Keratinocyte (primary cell): ENCODE results near the gene SBK1. TPM values are rescaled to one million over a fixed set of nuclear protein-coding genes. Genes with fewer than 3 reads are reported as not detected.
"Not testable (repeated sequence)": the region's sequence is repeated elsewhere in the genome, so short reads cannot be mapped to it uniquely, and the experiment has no call there.

Experiments used
- DNase-seq: peaks from one replicate; pipeline ENCODE4 v3.0.0-alpha.2; 2011; ENCODE audit warnings: low read depth, missing footprints, low spot score
- FAIRE-seq: peaks from 2 replicates; lab custom pipeline; 2011; peaks lifted over from hg19 to GRCh38; lab: Jason Lieb, UNC
- H2AFZ ChIP-seq: 2 replicates; pipeline ENCODE4 v1.6.0; 2012; ENCODE audit warnings: low read length, control low read depth, inconsistent platforms; ENCODE audit not compliant: control insufficient read depth
- H3K27ac ChIP-seq: 2 replicates; pipeline ENCODE4 v1.5.1; 2011; ENCODE audit warnings: low read length; ENCODE audit not compliant: control insufficient read depth, insufficient read depth
- H3K27me3 ChIP-seq: 3 replicates; pipeline ENCODE4 v1.6.0; 2011; ENCODE audit warnings: low read length; ENCODE audit not compliant: control insufficient read depth, insufficient read depth; ENCODE audit errors: extremely low read depth
- H3K36me3 ChIP-seq, 2 experiments: 2 replicates in 1 of 2; 3 replicates in 1 of 2; pipeline ENCODE4 v1.5.1; 2011; ENCODE audit warnings: low read length in 2 of 2, mild to moderate bottlenecking in 1 of 2; ENCODE audit not compliant: control insufficient read depth in 2 of 2, insufficient read depth in 2 of 2; ENCODE audit errors: extremely low read depth in 1 of 2
- H3K4me1 ChIP-seq: 3 replicates; pipeline ENCODE4 v1.5.1; 2011; ENCODE audit warnings: low read length; ENCODE audit not compliant: control insufficient read depth, insufficient read depth; ENCODE audit errors: extremely low read depth
- H3K4me2 ChIP-seq: 3 replicates; pipeline ENCODE4 v1.6.0; 2011; ENCODE audit warnings: low read depth, low read length; ENCODE audit not compliant: control insufficient read depth, insufficient read depth; ENCODE audit errors: extremely low read depth
- H3K4me3 ChIP-seq, 3 experiments: fragments of 200-600 bp in 1 of 3; sonication (generic) in 1 of 3; 2 replicates in 2 of 3; 3 replicates in 1 of 3; pipeline ENCODE4 v1.5.1; 2011 to 2016; ENCODE audit warnings: low read length in 3 of 3, mild to moderate bottlenecking in 3 of 3, control low read depth in 2 of 3, inconsistent platforms in 1 of 3, low read depth in 1 of 3, mixed read lengths in 1 of 3, mixed run types in 1 of 3, moderate library complexity in 1 of 3; ENCODE audit not compliant: control insufficient read depth in 2 of 3, insufficient read depth in 2 of 3; ENCODE audit errors: extremely low read depth in 1 of 3
- H3K79me2 ChIP-seq: 2 replicates; pipeline ENCODE4 v1.6.0; 2012; ENCODE audit warnings: low read length; ENCODE audit not compliant: control insufficient read depth, insufficient read depth
- H3K9ac ChIP-seq: 3 replicates; pipeline ENCODE4 v1.6.0; 2011; ENCODE audit warnings: low read length; ENCODE audit not compliant: control insufficient read depth, insufficient read depth; ENCODE audit errors: extremely low read depth
- H3K9me1 ChIP-seq: 3 replicates; pipeline ENCODE4 v1.6.0; 2011; ENCODE audit warnings: low read length; ENCODE audit not compliant: control insufficient read depth, insufficient read depth; ENCODE audit errors: extremely low read depth
- H3K9me3 ChIP-seq: 2 replicates; pipeline ENCODE4 v1.5.1; 2012; ENCODE audit warnings: low read depth, low read length; ENCODE audit not compliant: control insufficient read depth
- H4K20me1 ChIP-seq: 3 replicates; pipeline ENCODE4 v1.6.0; 2011; ENCODE audit warnings: low read length; ENCODE audit not compliant: control insufficient read depth, insufficient read depth; ENCODE audit errors: extremely low read depth
- dilution Hi-C: fragments of 300-500 bp; cut with MboI; formaldehyde crosslinking; loops from one replicate; pipeline ENCODE4 v1.7.0; 2020; ENCODE audit warnings: low sequenced_read_pairs; ENCODE audit not compliant: extremely low pct_ligation_motif_present
- polyA plus RNA-seq, 5 experiments: library from polyadenylated mRNA; depleted of rRNA in 3 of 5; stranded (reverse) in 3 of 5; stranded (forward) in 1 of 5; unstranded in 1 of 5; fragments of >200 nt; gene quantifications; 1 replicate in 1 of 5; 2 replicates in 3 of 5; 3 replicates in 1 of 5; pipeline versions ENCODE4 v1.2.1 to v1.2.3, GENCODE V29; 2011 to 2012; ENCODE audit warnings: missing spikeins in 2 of 5, low read depth in 1 of 5, low replicate concordance in 1 of 5
- small RNA-seq, 3 experiments: library from RNA; depleted of rRNA; stranded (forward); fragments of <200 nt; gene quantifications; one replicate each; pipeline ENCODE3, GENCODE V24; 2012; ENCODE audit warnings: low read depth in 3 of 3, low replicate concordance in 1 of 3; ENCODE audit not compliant: insufficient read length in 3 of 3

The SBK1 gene
- polyA plus RNA-seq, 1 donor (not counting 4 experiments of a cell fraction or from before 2014, with no cell fraction given) = 0.04 TPM

DNA sequence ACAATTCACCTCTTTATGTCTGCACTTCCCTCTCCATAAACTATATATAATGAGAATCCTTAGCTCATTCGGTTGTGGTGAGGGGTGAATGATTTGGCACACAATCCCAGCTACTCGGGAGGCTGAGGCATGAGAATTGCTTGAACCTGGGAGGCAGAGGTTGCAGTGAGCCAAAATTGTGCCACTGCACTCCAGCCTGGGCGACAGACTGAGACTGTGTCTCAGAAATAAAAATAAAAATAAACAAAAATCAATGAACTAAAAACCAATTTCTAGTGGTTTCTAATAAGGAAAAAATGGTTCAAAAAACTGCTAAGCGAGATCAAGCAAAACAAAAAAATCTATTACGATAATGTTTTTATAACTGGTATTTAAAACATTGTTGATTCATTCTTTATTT is 71.1 kb downstream of the SBK1 start, which contains the start of gene NPIPB6:
Gene NPIPB6 (minus strand): TSS at position 101 of the 400 bp plus-strand sequence. CDS start 686 bp downstream, outside the sequence.
- H3K79me2 ChIP-seq, H2AFZ ChIP-seq, H3K4me3 ChIP-seq, H3K9me3 ChIP-seq, H3K27ac ChIP-seq, DNase-seq, H3K36me3 ChIP-seq, H3K9ac ChIP-seq, dilution Hi-C loops, H3K9me1 ChIP-seq, H3K27me3 ChIP-seq, H3K4me1 ChIP-seq, H3K4me2 ChIP-seq, FAIRE-seq, H4K20me1 ChIP-seq: not testable (repeated sequence)

DNA sequence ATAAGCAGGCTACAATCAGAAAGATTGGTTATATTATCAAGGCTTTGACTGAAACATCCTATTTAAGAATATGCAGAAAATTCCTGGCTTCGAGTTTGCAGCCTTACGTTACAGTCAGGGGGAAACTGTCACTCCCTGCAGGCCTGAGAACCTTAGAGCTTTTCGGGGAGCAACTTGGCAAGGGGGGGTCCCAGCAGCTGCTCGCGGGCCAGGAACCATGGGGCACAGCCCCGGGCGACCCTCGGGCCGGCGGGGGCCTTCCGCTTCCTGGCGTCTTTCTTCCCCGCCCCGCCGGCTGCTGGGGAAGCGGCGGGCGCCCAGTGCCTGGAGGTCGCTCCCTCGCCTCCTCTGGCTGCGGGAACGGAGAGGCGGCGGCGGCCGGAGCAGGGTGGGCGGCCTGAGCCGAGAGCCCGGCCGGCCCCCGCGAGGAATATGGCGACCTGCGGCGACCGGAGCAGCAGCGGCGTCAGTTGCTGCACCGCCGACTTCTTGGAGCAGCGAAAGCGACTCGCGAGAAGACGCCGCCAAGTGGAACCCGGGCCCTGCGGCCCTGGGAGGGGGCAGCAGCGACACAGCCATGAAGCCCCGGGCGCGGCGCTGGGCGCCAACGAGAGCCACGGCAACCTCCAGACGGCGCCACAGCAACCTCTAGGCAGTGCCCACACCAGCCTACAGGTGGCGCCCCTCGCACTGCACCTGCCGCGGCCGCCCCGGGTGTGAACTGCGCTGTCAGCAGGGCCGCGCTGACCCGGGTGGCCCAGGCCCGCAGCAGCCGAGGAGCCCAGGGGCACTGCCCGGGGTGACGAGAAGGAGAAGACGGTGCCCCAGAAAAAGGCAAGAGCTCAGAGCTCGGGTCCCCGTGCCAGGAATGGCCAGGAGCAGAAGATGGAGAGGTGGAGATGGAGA is 72.2 kb downstream of the SBK1 start:
- H4K20me1 ChIP-seq, H3K79me2 ChIP-seq, DNase-seq, H3K36me3 ChIP-seq, H3K4me2 ChIP-seq, H3K4me1 ChIP-seq, H3K9ac ChIP-seq, H3K4me3 ChIP-seq, H3K9me3 ChIP-seq, H2AFZ ChIP-seq, H3K9me1 ChIP-seq, H3K27ac ChIP-seq, H3K27me3 ChIP-seq, dilution Hi-C loops, FAIRE-seq: not testable (repeated sequence)

DNA sequence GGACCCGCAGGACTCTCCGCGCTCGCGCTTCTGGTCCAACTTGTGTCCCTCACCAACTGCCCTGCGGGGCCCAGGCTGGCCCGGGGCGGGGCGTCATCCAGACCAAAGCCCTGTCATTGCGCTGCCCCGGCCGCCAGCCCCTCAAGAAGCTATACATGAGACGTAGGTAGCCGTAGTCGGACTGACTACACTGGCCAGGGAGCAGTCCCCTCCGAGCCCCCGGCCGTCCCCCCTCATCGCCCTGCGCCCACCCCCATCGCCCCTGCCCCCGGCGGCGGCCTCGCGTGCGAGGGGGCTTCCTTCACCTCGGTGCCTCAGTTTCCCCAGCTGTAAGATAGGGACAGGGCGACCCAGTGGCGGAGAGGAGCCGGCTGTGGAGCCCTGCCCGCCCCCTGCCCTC is 75.6 kb downstream of the SBK1 start:
- dilution Hi-C loops, H2AFZ ChIP-seq, H3K9me1 ChIP-seq, H3K4me1 ChIP-seq, H3K4me3 ChIP-seq, H3K36me3 ChIP-seq, H3K27me3 ChIP-seq, H4K20me1 ChIP-seq, H3K27ac ChIP-seq, H3K4me2 ChIP-seq, H3K79me2 ChIP-seq, FAIRE-seq, H3K9ac ChIP-seq, H3K9me3 ChIP-seq, DNase-seq: not testable (repeated sequence)

Small RNA genes within 50 kb of the gene (small RNA-seq; reads per million reads assigned to genes)
- gene AC138904.2 = 0 reads per million in 3 experiments

Other genes with a start within 250 kb of the SBK1 start
- gene GSG1L, start 228.8 kb upstream of the SBK1 start, polyA plus RNA-seq = not detected in 3 replicates
- 111 to 127 TPM (median 114 TPM) in 3 replicates for gene XPO6, start 80.6 kb upstream of the SBK1 start, polyA plus RNA-seq
- 0.09 to 0.40 TPM (median 0.38 TPM) in 3 replicates for gene NPIPB6, start 71.0 kb downstream of the SBK1 start, polyA plus RNA-seq
- 50.8 to 148 TPM (median 91.8 TPM) in 3 replicates for gene EIF3CL, start 111.3 kb downstream of the SBK1 start, polyA plus RNA-seq
- 0.15 to 0.18 TPM in 2 of 3 replicates, not detected in the other for gene NPIPB7, start 179.8 kb downstream of the SBK1 start, polyA plus RNA-seq
- gene CLN3, start 199.5 kb downstream of the SBK1 start, polyA plus RNA-seq = 12.6 to 21.4 TPM (median 18.7 TPM) in 3 replicates
- 0.03 to 0.04 TPM in 2 of 3 replicates, not detected in the other for gene APOBR, start 202.1 kb downstream of the SBK1 start, polyA plus RNA-seq
- not detected in 3 replicates for gene IL27, start 214.3 kb downstream of the SBK1 start, polyA plus RNA-seq
- gene NUPR1, start 246.4 kb downstream of the SBK1 start, polyA plus RNA-seq = 23.0 to 156 TPM (median 126 TPM) in 3 replicates